ENCODE data around the gene C5. TPM values are rescaled to one million over a fixed set of nuclear protein-coding genes. Genes with fewer than 3 reads are reported as not detected.

The C5 gene
- total RNA-seq, 4 donors from 2014 or later, result 3.6 to 6.6 (median 4.6) TPM

DNA sequence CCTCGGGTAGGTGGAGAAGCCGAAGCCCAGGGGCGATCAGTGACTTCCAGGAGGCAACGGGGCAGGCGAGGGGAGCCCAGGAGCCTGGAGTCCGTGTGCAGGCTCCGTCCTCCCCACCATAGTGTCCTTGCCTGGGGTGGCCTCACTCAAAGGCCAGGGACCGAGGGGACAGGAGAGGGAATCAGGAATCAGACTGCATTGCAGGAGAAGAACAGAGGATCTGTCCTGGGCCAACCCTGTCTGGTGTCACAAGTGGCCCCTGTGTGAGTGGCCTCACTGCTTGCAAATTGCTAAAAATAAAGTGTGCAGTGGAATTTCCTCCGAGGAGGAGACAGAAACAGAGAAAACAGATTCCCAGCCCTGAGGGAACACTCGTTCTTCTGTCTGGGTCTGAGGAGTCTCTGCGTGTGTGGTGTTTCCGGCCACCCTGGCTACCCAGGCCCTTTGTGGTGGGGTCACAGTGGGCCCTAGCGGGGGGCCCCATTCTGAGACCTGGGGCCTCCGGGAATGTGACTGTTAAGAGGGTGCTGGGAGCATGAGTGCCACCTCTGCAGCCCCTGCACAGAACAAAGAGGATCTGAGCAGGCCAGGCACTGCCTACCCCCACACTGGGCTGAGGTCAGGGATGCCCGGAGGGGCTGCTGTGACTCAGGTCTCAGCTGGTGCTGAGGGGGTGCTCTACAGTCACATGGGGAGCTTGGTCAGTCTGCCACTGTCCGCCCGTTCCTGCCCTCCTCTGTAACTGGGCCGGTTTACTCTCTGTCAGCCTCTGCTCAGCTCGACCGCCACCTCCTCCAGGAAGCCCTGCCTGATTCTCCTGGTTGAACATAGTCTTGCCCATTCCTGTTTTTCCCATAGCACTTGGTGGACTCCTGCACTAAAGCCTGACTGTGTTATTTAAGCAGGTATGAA is 130.9 kb downstream of the C5 start:
- DNase-seq (ENCODE audit: extremely low spot score), result no peak
- peaks cover 0 to 5% (median 0%) of the 10 kb centered on the region in 4 donors for H3K36me3 ChIP-seq
- no peaks in the 10 kb centered on the region for H3K27me3 ChIP-seq
- peaks cover 37 to 79% (median 68%) of the 10 kb centered on the region in 4 donors for H3K4me1 ChIP-seq
- peaks cover 0 to 3% (median 0%) of the 10 kb centered on the region in 4 donors for H3K9me3 ChIP-seq
- WGBS, result 73% methylated on average over 17 of the region's 20 CpGs
- H3K4me3 ChIP-seq, result no peak overlapping the region
- TF ChIP-seq POLR2AphosphoS5 (IDR thresholded peaks at IDR 0.05) (peak in 1 of 2 donors; percentile 47), POLR2A (IDR thresholded peaks at IDR 0.05; ENCODE audit: low read depth) (no peak)
- TF ChIP-seq, protein P1, sequence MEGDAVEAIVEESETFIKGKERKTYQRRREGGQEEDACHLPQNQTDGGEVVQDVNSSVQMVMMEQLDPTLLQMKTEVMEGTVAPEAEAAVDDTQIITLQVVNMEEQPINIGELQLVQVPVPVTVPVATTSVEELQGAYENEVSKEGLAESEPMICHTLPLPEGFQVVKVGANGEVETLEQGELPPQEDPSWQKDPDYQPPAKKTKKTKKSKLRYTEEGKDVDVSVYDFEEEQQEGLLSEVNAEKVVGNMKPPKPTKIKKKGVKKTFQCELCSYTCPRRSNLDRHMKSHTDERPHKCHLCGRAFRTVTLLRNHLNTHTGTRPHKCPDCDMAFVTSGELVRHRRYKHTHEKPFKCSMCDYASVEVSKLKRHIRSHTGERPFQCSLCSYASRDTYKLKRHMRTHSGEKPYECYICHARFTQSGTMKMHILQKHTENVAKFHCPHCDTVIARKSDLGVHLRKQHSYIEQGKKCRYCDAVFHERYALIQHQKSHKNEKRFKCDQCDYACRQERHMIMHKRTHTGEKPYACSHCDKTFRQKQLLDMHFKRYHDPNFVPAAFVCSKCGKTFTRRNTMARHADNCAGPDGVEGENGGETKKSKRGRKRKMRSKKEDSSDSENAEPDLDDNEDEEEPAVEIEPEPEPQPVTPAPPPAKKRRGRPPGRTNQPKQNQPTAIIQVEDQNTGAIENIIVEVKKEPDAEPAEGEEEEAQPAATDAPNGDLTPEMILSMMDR (IDR thresholded peaks at IDR 0.05), result no peak
- intact Hi-C loops (cut with DNase I), result no loop called here
- H3K27ac ChIP-seq (replicated peaks in 1 of 4), result peak overlapping the region; percentile 74 to 83 (median 80)

DNA sequence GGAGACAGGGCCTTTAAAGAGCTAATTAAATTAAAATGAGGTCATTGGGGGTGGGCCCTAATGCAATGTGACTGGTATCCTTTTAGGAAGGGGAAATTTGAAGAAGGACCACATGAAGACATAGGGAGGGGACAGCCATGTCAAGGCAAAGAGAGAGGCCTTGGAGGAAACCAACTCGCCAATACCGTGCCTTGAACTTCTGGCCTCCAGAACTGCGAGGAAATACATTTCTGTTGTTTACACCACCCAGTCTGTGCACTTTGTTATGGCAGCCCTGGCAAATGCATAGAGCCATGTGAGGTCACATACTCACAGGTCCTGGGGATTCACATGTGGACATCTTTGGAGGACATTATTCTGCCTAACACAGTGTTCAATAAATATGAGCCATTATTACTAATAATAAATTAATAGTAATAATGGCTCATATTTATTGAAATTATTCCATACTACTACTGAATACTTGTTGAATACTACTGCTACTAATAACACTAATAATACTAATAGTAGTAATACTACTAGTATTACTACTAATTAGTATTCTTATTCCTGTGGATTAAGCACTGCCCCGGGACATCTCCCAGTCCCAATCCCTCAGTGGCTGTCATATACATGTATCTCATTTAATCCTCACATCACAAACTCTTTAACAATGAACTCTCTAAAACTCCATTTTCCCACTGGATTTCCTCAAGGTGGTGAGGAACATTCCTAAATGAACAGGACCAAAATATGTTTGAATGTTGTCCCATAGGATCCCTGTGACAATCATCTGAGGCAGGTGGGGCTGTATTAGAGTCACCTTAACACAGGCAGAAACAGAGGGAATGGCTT is 131.9 kb downstream of the C5 start:
- intact Hi-C loops (cut with DNase I), result no loop called here
- Histone ChIP-seq H3K27ac (replicated peaks in 1 of 4) (peak overlapping the region; percentile 74 to 83 (median 80)), H3K4me1 (peaks cover 37 to 85% (median 71%) of the 10 kb centered on the region in 4 donors), H3K9me3 (peaks cover 0 to 3% (median 0%) of the 10 kb centered on the region in 4 donors), H3K36me3 (peaks cover 0 to 10% (median 4%) of the 10 kb centered on the region in 4 donors), H3K27me3 (no peaks in the 10 kb centered on the region), H3K4me3 (no peak overlapping the region)
- WGBS, result 94% methylated on average over 4 of the region's 4 CpGs
- DNase-seq (ENCODE audit: extremely low spot score), result no peak
- TF ChIP-seq, protein P1 (IDR thresholded peaks at IDR 0.05), result no peak
- TF ChIP-seq EP300 (IDR thresholded peaks at IDR 0.05) (no peak), POLR2AphosphoS5 (IDR thresholded peaks at IDR 0.05) (no peak), POLR2A (IDR thresholded peaks at IDR 0.05; ENCODE audit: low read depth) (no peak)

DNA sequence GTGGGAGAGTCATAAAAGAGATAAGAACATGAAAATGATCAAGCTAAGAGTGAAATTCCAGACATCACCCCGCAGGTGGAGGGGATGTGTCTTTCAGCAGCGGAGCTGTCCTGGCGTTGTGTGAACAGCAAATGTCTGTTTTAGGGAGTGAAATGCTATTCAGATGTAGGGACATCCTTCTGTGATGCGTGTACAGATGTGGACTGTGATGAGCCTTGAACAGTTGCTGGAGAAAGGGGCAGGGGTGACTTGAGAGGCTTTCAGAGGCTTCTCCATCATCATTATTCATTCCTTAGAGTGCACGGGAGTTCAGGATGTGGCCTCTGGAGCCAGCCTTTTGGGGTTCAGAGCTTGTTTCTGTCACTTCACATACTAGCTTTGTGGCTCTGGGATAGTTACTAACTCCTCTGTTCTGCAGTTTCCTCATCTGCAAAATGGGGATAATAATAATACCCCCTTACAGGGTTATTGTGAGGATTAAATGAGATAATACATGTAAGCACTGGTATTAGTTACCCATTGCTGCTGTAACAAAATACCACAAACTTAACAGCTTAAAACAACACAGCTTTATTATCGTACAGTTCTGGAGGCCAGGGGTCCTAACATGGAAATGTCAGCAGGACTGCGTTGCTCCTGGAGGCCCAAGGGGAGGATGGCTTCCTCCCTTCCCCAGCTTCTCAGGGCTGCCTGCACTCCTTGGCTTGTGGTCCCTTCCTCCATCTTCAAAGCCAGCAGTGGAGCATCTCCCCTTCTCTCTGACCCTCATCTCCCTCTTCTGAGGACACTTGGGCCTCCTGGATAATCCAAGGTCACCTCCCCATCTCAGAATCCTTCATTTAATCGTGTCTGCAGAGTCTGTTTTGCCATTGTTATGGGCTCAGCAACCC is 132.8 kb downstream of the C5 start:
- Histone ChIP-seq H3K4me3 (no peak overlapping the region), H3K27ac (replicated peaks in 1 of 4) (peak overlapping the region; percentile 57 to 83 (median 72)), H3K27me3 (no peaks in the 10 kb centered on the region), H3K4me1 (peaks cover 37 to 80% (median 69%) of the 10 kb centered on the region in 4 donors), H3K9me3 (peaks cover 0 to 3% (median 0%) of the 10 kb centered on the region in 4 donors), H3K36me3 (peaks cover 0 to 18% (median 7%) of the 10 kb centered on the region in 4 donors)
- DNase-seq (ENCODE audit: extremely low spot score), result no peak
- TF ChIP-seq, protein P1 (IDR thresholded peaks at IDR 0.05), result no peak
- TF ChIP-seq POLR2AphosphoS5 (IDR thresholded peaks at IDR 0.05) (no peak), EP300 (IDR thresholded peaks at IDR 0.05) (no peak), POLR2A (IDR thresholded peaks at IDR 0.05; ENCODE audit: low read depth) (no peak)
- WGBS, result 92% methylated on average over 8 of the region's 8 CpGs
- intact Hi-C loops (cut with DNase I), result no loop called here

DNA sequence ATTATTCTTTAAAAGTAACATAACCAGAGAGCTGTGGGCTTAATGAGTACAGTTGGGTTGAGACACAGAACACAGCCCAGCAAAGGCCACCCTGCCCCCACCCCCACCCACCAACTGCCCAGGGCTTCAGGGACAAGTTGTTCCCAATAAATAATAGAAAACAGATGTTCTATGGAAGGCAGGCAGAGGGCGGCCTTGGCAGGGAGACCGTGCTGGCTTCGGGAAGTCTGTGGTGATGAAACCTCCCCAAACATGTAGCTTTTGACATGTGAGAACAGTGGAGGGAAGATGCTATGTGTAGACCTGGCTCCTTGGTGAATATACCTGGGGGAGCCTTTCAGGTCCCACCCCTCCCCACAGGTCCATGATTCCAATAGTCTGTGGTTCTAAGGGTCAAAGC is 133.5 kb downstream of the C5 start:
- H3K36me3 ChIP-seq, result peaks cover 0 to 23% (median 7%) of the 10 kb centered on the region in 4 donors
- H3K27ac ChIP-seq (replicated peaks in 1 of 4), result peak overlapping the region; percentile 57 to 80 (median 62)
- 32% methylated on average over 3 of the region's 3 CpGs for WGBS
- intact Hi-C loops (cut with DNase I), result no loop called here
- H3K9me3 ChIP-seq, result peaks cover 0 to 3% (median 0%) of the 10 kb centered on the region in 4 donors
- H3K4me1 ChIP-seq, result peaks cover 37 to 74% (median 63%) of the 10 kb centered on the region in 4 donors
- TF ChIP-seq EP300 (IDR thresholded peaks at IDR 0.05) (no peak), POLR2AphosphoS5 (IDR thresholded peaks at IDR 0.05) (peak; percentile 68 to 78)
- TF ChIP-seq, protein P1 (IDR thresholded peaks at IDR 0.05), result peak in 1 of 3 experiments; percentile 19
- DNase-seq (ENCODE audit: extremely low spot score), result no peak
- no peaks in the 10 kb centered on the region for H3K27me3 ChIP-seq
- no peak overlapping the region for H3K4me3 ChIP-seq
